PC-3 (cell line): ENCODE data around the gene CEP19.

Experiments
- CTCF ChIP-seq: fragments of 300-600 bp; sonication (generic); conservative IDR thresholded peaks from 2 replicates; pipeline ENCODE4 v1.5.1; 2017; ENCODE audit warnings: antibody characterized with exemption, low read depth, mild to moderate bottlenecking, low read length
- EZH2 ChIP-seq: fragments of 300-600 bp; sonication (generic); IDR thresholded peaks from one replicate; pipeline ENCODE4 v1.6.1; 2017; ENCODE audit warnings: antibody characterized with exemption, mild to moderate bottlenecking, low read length; ENCODE audit not compliant: unreplicated experiment
- EZH2phosphoT487 ChIP-seq: fragments of 300-600 bp; sonication (generic); IDR thresholded peaks from 2 replicates; pipeline ENCODE4 v1.6.1; 2018; ENCODE audit warnings: mild to moderate bottlenecking, antibody characterized with exemption, low read length, borderline replicate concordance

- no peak for TF ChIP-seq EZH2
- no peak for TF ChIP-seq CTCF
- TF ChIP-seq EZH2phosphoT487: no peak
These were observed 27.8 kb upstream of the CEP19 start, which contains the start of gene PAK2 for GRCh38 chr3:196739671-196740480.
